ENCODE measurements around the gene USP8. TPM values are rescaled to one million over a fixed set of nuclear protein-coding genes. Genes with fewer than 3 reads are reported as not detected.
"Not testable (repeated sequence)": the region's sequence is repeated elsewhere in the genome, so short reads cannot be mapped to it uniquely, and the experiment has no call there.

USP8 gene
- total and polyA plus RNA-seq, 9 donors: 25.1 to 67.0 (median 42.4) TPM

GRCh38 chr15:50496692-50497091 lies 72.5 kb downstream of the USP8 start:
- no peaks in the 10 kb centered on the region for H3K27me3 ChIP-seq
- H3K36me3 ChIP-seq: no peaks in the 10 kb centered on the region
- DNase-seq: no peak
- H3K27ac ChIP-seq: no peak overlapping the region
- no peak overlapping the region for H3K4me3 ChIP-seq
- 90 to 94% (median 90%) methylated on average over 2 of the region's 2 CpGs for WGBS, 3 donors
- TF ChIP-seq POLR2A (IDR thresholded peaks at IDR 0.05) (no peak), EP300 (IDR thresholded peaks at IDR 0.05) (no peak)
- H3K9me3 ChIP-seq: no peaks in the 10 kb centered on the region
- no peaks in the 10 kb centered on the region for H3K4me1 ChIP-seq (ENCODE audit: insufficient read depth)
- intact Hi-C loops (cut with DNase I): loop anchor here in 1 of 4 donors (10.0 kb wide), 1 partner anchor 78 kb away; no protein-coding TSS in a partner anchor

- intact Hi-C loops (cut with DNase I): no loop called here
- Histone ChIP-seq H3K27me3 (no peaks in the 10 kb centered on the region), H3K9me3 (no peaks in the 10 kb centered on the region), H3K36me3 (no peaks in the 10 kb centered on the region), H3K27ac (no peak overlapping the region), H3K4me1 (ENCODE audit: insufficient read depth) (no peaks in the 10 kb centered on the region), H3K4me3 (no peak overlapping the region)
- 65 to 73% (median 67%) methylated on average over 3 of the region's 3 CpGs for WGBS, 3 donors
- DNase-seq: no peak
- no peak for TF ChIP-seq EP300 (IDR thresholded peaks at IDR 0.05)
- TF ChIP-seq, protein P1, sequence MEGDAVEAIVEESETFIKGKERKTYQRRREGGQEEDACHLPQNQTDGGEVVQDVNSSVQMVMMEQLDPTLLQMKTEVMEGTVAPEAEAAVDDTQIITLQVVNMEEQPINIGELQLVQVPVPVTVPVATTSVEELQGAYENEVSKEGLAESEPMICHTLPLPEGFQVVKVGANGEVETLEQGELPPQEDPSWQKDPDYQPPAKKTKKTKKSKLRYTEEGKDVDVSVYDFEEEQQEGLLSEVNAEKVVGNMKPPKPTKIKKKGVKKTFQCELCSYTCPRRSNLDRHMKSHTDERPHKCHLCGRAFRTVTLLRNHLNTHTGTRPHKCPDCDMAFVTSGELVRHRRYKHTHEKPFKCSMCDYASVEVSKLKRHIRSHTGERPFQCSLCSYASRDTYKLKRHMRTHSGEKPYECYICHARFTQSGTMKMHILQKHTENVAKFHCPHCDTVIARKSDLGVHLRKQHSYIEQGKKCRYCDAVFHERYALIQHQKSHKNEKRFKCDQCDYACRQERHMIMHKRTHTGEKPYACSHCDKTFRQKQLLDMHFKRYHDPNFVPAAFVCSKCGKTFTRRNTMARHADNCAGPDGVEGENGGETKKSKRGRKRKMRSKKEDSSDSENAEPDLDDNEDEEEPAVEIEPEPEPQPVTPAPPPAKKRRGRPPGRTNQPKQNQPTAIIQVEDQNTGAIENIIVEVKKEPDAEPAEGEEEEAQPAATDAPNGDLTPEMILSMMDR (IDR thresholded peaks at IDR 0.05): no peak
Observed at GRCh38 chr15:50500352-50500751, 76.1 kb downstream of the USP8 start.

- intact Hi-C loops (cut with DNase I): no loop called here
- TF ChIP-seq POLR2A (IDR thresholded peaks at IDR 0.05): no peak
- no peak for TF ChIP-seq EP300 (IDR thresholded peaks at IDR 0.05)
- TF ChIP-seq, protein P1 (IDR thresholded peaks at IDR 0.05): no peak
- Histone ChIP-seq H3K4me3 (no peak overlapping the region), H3K4me1 (ENCODE audit: insufficient read depth) (peaks cover 3% of the 10 kb centered on the region), H3K9me3 (no peaks in the 10 kb centered on the region), H3K27ac (no peak overlapping the region), H3K27me3 (no peaks in the 10 kb centered on the region), H3K36me3 (no peaks in the 10 kb centered on the region)
- 93 to 94% (median 93%) methylated on average over 4 of the region's 4 CpGs for WGBS, 3 donors
- no peak for DNase-seq
Observed at GRCh38 chr15:50501815-50502214, 77.6 kb downstream of the USP8 start.

GRCh38 chr15:50503144-50503543 lies 78.9 kb downstream of the USP8 start:
- H3K9me3 ChIP-seq: no peaks in the 10 kb centered on the region
- H3K27ac ChIP-seq: no peak overlapping the region
- DNase-seq: no peak
- intact Hi-C loops (cut with DNase I): no loop called here
- H3K27me3 ChIP-seq: no peaks in the 10 kb centered on the region
- TF ChIP-seq POLR2A (IDR thresholded peaks at IDR 0.05) (no peak), EP300 (IDR thresholded peaks at IDR 0.05) (no peak)
- TF ChIP-seq, protein P1 (IDR thresholded peaks at IDR 0.05): no peak
- 92 to 97% (median 93%) methylated on average over 7 of the region's 7 CpGs for WGBS, 3 donors
- H3K4me1 ChIP-seq (ENCODE audit: insufficient read depth): peaks cover 3% of the 10 kb centered on the region
- no peaks in the 10 kb centered on the region for H3K36me3 ChIP-seq
- H3K4me3 ChIP-seq: no peak overlapping the region

- H3K27ac ChIP-seq; H3K27me3 ChIP-seq; H3K36me3 ChIP-seq; H3K4me1 ChIP-seq (ENCODE audit: insufficient read depth); DNase-seq; H3K4me3 ChIP-seq; H3K9me3 ChIP-seq; intact Hi-C loops (cut with DNase I): not testable (repeated sequence)
- 64 to 79% (median 76%) methylated on average over 2 of the region's 2 CpGs for WGBS, 3 donors
Observed at GRCh38 chr15:50505656-50506055, 81.5 kb downstream of the USP8 start.

All from ovary (tissue), 9 donors.